ENCODE data around the gene ADGRD2. TPM values are rescaled to one million over a fixed set of nuclear protein-coding genes. Genes with fewer than 3 reads are reported as not detected.

The ADGRD2 gene
- total and polyA plus RNA-seq, 7 experiments from 2014 or later = not detected

GRCh38 chr9:124436320-124436719, 13.9 kb upstream of the ADGRD2 start:
- ChIA-PET CTCF (no interaction called here), POLR2A (no interaction called here)
- Histone ChIP-seq H3K27ac (ENCODE audit: low read depth, low read length) (no peak overlapping the region), H3K4me3 (ENCODE audit: low read length) (no peak overlapping the region), H3K27me3 (ENCODE audit: control insufficient read depth in 2 of 2, insufficient read depth in 2 of 2, low read length in 2 of 2) (peaks cover 0 to 3% of the 10 kb centered on the region in 2 donors), H3K9me3 (ENCODE audit: control insufficient read depth in 2 of 3, low read length in 3 of 3) (no peaks in the 10 kb centered on the region), H3K36me3 (ENCODE audit: control insufficient read depth in 2 of 3, insufficient read depth in 3 of 3, low read length in 3 of 3) (no peaks in the 10 kb centered on the region), H3K4me1 (ENCODE audit: control insufficient read depth in 2 of 2, insufficient read depth in 2 of 2, low read length in 2 of 2) (no peaks in the 10 kb centered on the region)
- DNase-seq = no peak
- H3K36me3 Mint-ChIP-seq = peaks cover 0 to 3% (median 0%) of the 10 kb centered on the region in 5 donors
- H3K4me1 Mint-ChIP-seq = no peaks in the 10 kb centered on the region
- no peak for ATAC-seq
- no peak overlapping the region for H3K27ac Mint-ChIP-seq
- H3K27me3 Mint-ChIP-seq = peaks cover 5 to 39% (median 22%) of the 10 kb centered on the region in 5 donors
- H3K4me3 Mint-ChIP-seq = no peak overlapping the region
- H3K9me3 Mint-ChIP-seq = peaks cover 0 to 9% (median 0%) of the 10 kb centered on the region in 11 donors
- intact Hi-C loops (cut with micrococcal nuclease) = no loop called here

- H3K4me1 Mint-ChIP-seq = peaks cover 0 to 1% (median 0%) of the 10 kb centered on the region in 7 donors
- ChIA-PET POLR2A (no interaction called here), CTCF (no interaction called here)
- Histone ChIP-seq H3K27ac (ENCODE audit: low read depth, low read length) (no peak overlapping the region), H3K4me1 (ENCODE audit: control insufficient read depth in 2 of 2, insufficient read depth in 2 of 2, low read length in 2 of 2) (no peaks in the 10 kb centered on the region), H3K4me3 (ENCODE audit: low read length) (no peak overlapping the region), H3K36me3 (ENCODE audit: control insufficient read depth in 2 of 3, insufficient read depth in 3 of 3, low read length in 3 of 3) (no peaks in the 10 kb centered on the region), H3K9me3 (ENCODE audit: control insufficient read depth in 2 of 3, low read length in 3 of 3) (no peaks in the 10 kb centered on the region), H3K27me3 (ENCODE audit: control insufficient read depth in 2 of 2, insufficient read depth in 2 of 2, low read length in 2 of 2) (peaks cover 0 to 3% of the 10 kb centered on the region in 2 donors)
- intact Hi-C loops (cut with micrococcal nuclease) = no loop called here
- DNase-seq (no peak), ATAC-seq (no peak)
- H3K27ac Mint-ChIP-seq = no peak overlapping the region
- H3K27me3 Mint-ChIP-seq = peaks cover 11 to 46% (median 28%) of the 10 kb centered on the region in 5 donors
- peaks cover 0 to 10% (median 2%) of the 10 kb centered on the region in 11 donors for H3K9me3 Mint-ChIP-seq
- H3K4me3 Mint-ChIP-seq = no peak overlapping the region
- peaks cover 0 to 3% (median 0%) of the 10 kb centered on the region in 5 donors for H3K36me3 Mint-ChIP-seq
Measured at GRCh38 chr9:124437086-124437485, 13.2 kb upstream of the ADGRD2 start.

- no peaks in the 10 kb centered on the region for H3K9me3 ChIP-seq (ENCODE audit: control insufficient read depth in 2 of 3, low read length in 3 of 3)
- H3K36me3 ChIP-seq (ENCODE audit: control insufficient read depth in 2 of 3, insufficient read depth in 3 of 3, low read length in 3 of 3) = no peaks in the 10 kb centered on the region
- Mint-ChIP-seq H3K27me3 (peaks cover 15 to 37% (median 26%) of the 10 kb centered on the region in 5 donors), H3K27ac (no peak overlapping the region), H3K4me1 (peaks cover 0 to 1% (median 0%) of the 10 kb centered on the region in 7 donors), H3K9me3 (peaks cover 0 to 13% (median 3%) of the 10 kb centered on the region in 11 donors), H3K36me3 (peaks cover 0 to 3% (median 0%) of the 10 kb centered on the region in 5 donors), H3K4me3 (no peak overlapping the region)
- no peak overlapping the region for H3K4me3 ChIP-seq (ENCODE audit: low read length)
- POLR2A ChIA-PET = no interaction called here
- intact Hi-C loops (cut with micrococcal nuclease) = no loop called here
- H3K27me3 ChIP-seq (ENCODE audit: control insufficient read depth in 2 of 2, insufficient read depth in 2 of 2, low read length in 2 of 2) = peaks cover 0 to 3% of the 10 kb centered on the region in 2 donors
- no peak for DNase-seq
- no peak overlapping the region for H3K27ac ChIP-seq (ENCODE audit: low read depth, low read length)
- CTCF ChIA-PET = no interaction called here
- ATAC-seq = no peak
- H3K4me1 ChIP-seq (ENCODE audit: control insufficient read depth in 2 of 2, insufficient read depth in 2 of 2, low read length in 2 of 2) = no peaks in the 10 kb centered on the region
Measured at GRCh38 chr9:124438091-124438490, 12.2 kb upstream of the ADGRD2 start.

GRCh38 chr9:124439086-124439485, 11.2 kb upstream of the ADGRD2 start:
- intact Hi-C loops (cut with micrococcal nuclease) = no loop called here
- Mint-ChIP-seq H3K27ac (no peak overlapping the region), H3K9me3 (peaks cover 0 to 13% (median 3%) of the 10 kb centered on the region in 11 donors), H3K27me3 (peaks cover 20 to 35% (median 31%) of the 10 kb centered on the region in 5 donors), H3K4me3 (no peak overlapping the region), H3K4me1 (peaks cover 0 to 1% (median 0%) of the 10 kb centered on the region in 7 donors), H3K36me3 (peaks cover 0 to 3% (median 0%) of the 10 kb centered on the region in 5 donors)
- Histone ChIP-seq H3K27ac (ENCODE audit: low read depth, low read length) (no peak overlapping the region), H3K36me3 (ENCODE audit: control insufficient read depth in 2 of 3, insufficient read depth in 3 of 3, low read length in 3 of 3) (no peaks in the 10 kb centered on the region), H3K4me3 (ENCODE audit: low read length) (no peak overlapping the region), H3K9me3 (ENCODE audit: control insufficient read depth in 2 of 3, low read length in 3 of 3) (no peaks in the 10 kb centered on the region), H3K27me3 (ENCODE audit: control insufficient read depth in 2 of 2, insufficient read depth in 2 of 2, low read length in 2 of 2) (peaks cover 0 to 3% of the 10 kb centered on the region in 2 donors), H3K4me1 (ENCODE audit: control insufficient read depth in 2 of 2, insufficient read depth in 2 of 2, low read length in 2 of 2) (no peaks in the 10 kb centered on the region)
- ChIA-PET POLR2A (no interaction called here), CTCF (no interaction called here)
- DNase-seq (no peak), ATAC-seq (no peak)

- H3K36me3 ChIP-seq (ENCODE audit: control insufficient read depth in 2 of 3, insufficient read depth in 3 of 3, low read length in 3 of 3) = no peaks in the 10 kb centered on the region
- no peak for ATAC-seq
- Mint-ChIP-seq H3K4me3 (no peak overlapping the region), H3K27ac (no peak overlapping the region), H3K36me3 (peaks cover 0 to 3% (median 0%) of the 10 kb centered on the region in 5 donors), H3K9me3 (peaks cover 0 to 13% (median 3%) of the 10 kb centered on the region in 11 donors), H3K27me3 (peaks cover 21 to 36% (median 32%) of the 10 kb centered on the region in 5 donors), H3K4me1 (peaks cover 0 to 1% (median 0%) of the 10 kb centered on the region in 7 donors)
- intact Hi-C loops (cut with micrococcal nuclease) = no loop called here
- no peak for DNase-seq
- no peak overlapping the region for H3K4me3 ChIP-seq (ENCODE audit: low read length)
- ChIA-PET POLR2A (no interaction called here), CTCF (no interaction called here)
- peaks cover 0 to 3% of the 10 kb centered on the region in 2 donors for H3K27me3 ChIP-seq (ENCODE audit: control insufficient read depth in 2 of 2, insufficient read depth in 2 of 2, low read length in 2 of 2)
- H3K4me1 ChIP-seq (ENCODE audit: control insufficient read depth in 2 of 2, insufficient read depth in 2 of 2, low read length in 2 of 2) = no peaks in the 10 kb centered on the region
- H3K9me3 ChIP-seq (ENCODE audit: control insufficient read depth in 2 of 3, low read length in 3 of 3) = no peaks in the 10 kb centered on the region
- no peak overlapping the region for H3K27ac ChIP-seq (ENCODE audit: low read depth, low read length)
Measured at GRCh38 chr9:124439686-124440243, 10.5 kb upstream of the ADGRD2 start.

GRCh38 chr9:124440786-124441185, 9.5 kb upstream of the ADGRD2 start:
- H3K27ac Mint-ChIP-seq = no peak overlapping the region
- peaks cover 21 to 39% (median 34%) of the 10 kb centered on the region in 5 donors for H3K27me3 Mint-ChIP-seq
- ChIA-PET POLR2A (no interaction called here), CTCF (no interaction called here)
- peaks cover 0 to 13% (median 3%) of the 10 kb centered on the region in 11 donors for H3K9me3 Mint-ChIP-seq
- Histone ChIP-seq H3K27ac (ENCODE audit: low read depth, low read length) (no peak overlapping the region), H3K9me3 (ENCODE audit: control insufficient read depth in 2 of 3, low read length in 3 of 3) (no peaks in the 10 kb centered on the region), H3K36me3 (ENCODE audit: control insufficient read depth in 2 of 3, insufficient read depth in 3 of 3, low read length in 3 of 3) (no peaks in the 10 kb centered on the region), H3K27me3 (ENCODE audit: control insufficient read depth in 2 of 2, insufficient read depth in 2 of 2, low read length in 2 of 2) (peaks cover 0 to 3% of the 10 kb centered on the region in 2 donors), H3K4me3 (ENCODE audit: low read length) (no peak overlapping the region), H3K4me1 (ENCODE audit: control insufficient read depth in 2 of 2, insufficient read depth in 2 of 2, low read length in 2 of 2) (no peaks in the 10 kb centered on the region)
- ATAC-seq (no peak), DNase-seq (no peak)
- H3K4me3 Mint-ChIP-seq = no peak overlapping the region
- H3K36me3 Mint-ChIP-seq = peaks cover 0 to 3% (median 0%) of the 10 kb centered on the region in 5 donors
- peaks cover 0 to 1% (median 0%) of the 10 kb centered on the region in 7 donors for H3K4me1 Mint-ChIP-seq
- intact Hi-C loops (cut with micrococcal nuclease) = no loop called here

GRCh38 chr9:124441291-124441690, 9.0 kb upstream of the ADGRD2 start:
- no peak for DNase-seq
- CTCF ChIA-PET = no interaction called here

More at GRCh38 chr9:124441291-124441690, 9.0 kb upstream of the ADGRD2 start:
- intact Hi-C loops (cut with micrococcal nuclease) = no loop called here
- Histone ChIP-seq H3K4me3 (ENCODE audit: low read length) (no peak overlapping the region), H3K27ac (ENCODE audit: low read depth, low read length) (no peak overlapping the region), H3K27me3 (ENCODE audit: control insufficient read depth in 2 of 2, insufficient read depth in 2 of 2, low read length in 2 of 2) (peaks cover 0 to 3% of the 10 kb centered on the region in 2 donors), H3K36me3 (ENCODE audit: control insufficient read depth in 2 of 3, insufficient read depth in 3 of 3, low read length in 3 of 3) (no peaks in the 10 kb centered on the region), H3K9me3 (ENCODE audit: control insufficient read depth in 2 of 3, low read length in 3 of 3) (no peaks in the 10 kb centered on the region), H3K4me1 (ENCODE audit: control insufficient read depth in 2 of 2, insufficient read depth in 2 of 2, low read length in 2 of 2) (no peaks in the 10 kb centered on the region)
- Mint-ChIP-seq H3K4me3 (no peak overlapping the region), H3K4me1 (peaks cover 0 to 1% (median 0%) of the 10 kb centered on the region in 7 donors), H3K9me3 (peaks cover 0 to 13% (median 3%) of the 10 kb centered on the region in 11 donors), H3K27ac (no peak overlapping the region), H3K27me3 (peaks cover 21 to 39% (median 36%) of the 10 kb centered on the region in 5 donors), H3K36me3 (peaks cover 0 to 3% (median 0%) of the 10 kb centered on the region in 5 donors)
- POLR2A ChIA-PET = interaction anchor here (0.7 kb wide), 1 partner anchor 28 kb away, joined by 3 read pairs; no protein-coding TSS in a partner anchor
- ATAC-seq = no peak

All from naive thymus-derived CD4-positive, alpha-beta T cell (primary cell).